ENCODE data around the gene VEZT.
A peak's percentile ranks its signal among the peaks of the same experiment; 100 is the strongest.
"Not testable (repeated sequence)": the region's sequence is repeated elsewhere in the genome, so short reads cannot be mapped to it uniquely, and the experiment has no call there.

VEZT gene

GRCh38 chr12:95185072-95185471, 32.5 kb upstream of the VEZT start:
- Histone ChIP-seq H3K9ac (ENCODE audit: low read length) (no peak overlapping the region), H3K4me3 (ENCODE audit: low read length) (no peak overlapping the region), H3K9me3 (ENCODE audit: control insufficient read depth, low read length) (no peaks in the 10 kb centered on the region), H3K36me3 (ENCODE audit: control insufficient read depth, insufficient read depth, low read length, severe bottlenecking) (no peaks in the 10 kb centered on the region), H3K4me1 (ENCODE audit: control insufficient read depth, insufficient read depth, low read length) (no peaks in the 10 kb centered on the region), H3K27me3 (replicated peaks; ENCODE audit: control insufficient read depth, insufficient read depth, low read length) (no peaks in the 10 kb centered on the region)
- no peak for DNase-seq (ENCODE audit: low read depth)

GRCh38 chr12:95185854-95186253, 31.8 kb upstream of the VEZT start:
- no peaks in the 10 kb centered on the region for H3K4me1 ChIP-seq (ENCODE audit: control insufficient read depth, insufficient read depth, low read length)
- no peak for DNase-seq (ENCODE audit: low read depth)
- no peak overlapping the region for H3K9ac ChIP-seq (ENCODE audit: low read length)
- no peak overlapping the region for H3K4me3 ChIP-seq (ENCODE audit: low read length)
- no peaks in the 10 kb centered on the region for H3K36me3 ChIP-seq (ENCODE audit: control insufficient read depth, insufficient read depth, low read length, severe bottlenecking)
- H3K9me3 ChIP-seq (ENCODE audit: control insufficient read depth, low read length): no peaks in the 10 kb centered on the region
- no peaks in the 10 kb centered on the region for H3K27me3 ChIP-seq (replicated peaks; ENCODE audit: control insufficient read depth, insufficient read depth, low read length)

- Histone ChIP-seq H3K27me3 (replicated peaks; ENCODE audit: control insufficient read depth, insufficient read depth, low read length) (no peaks in the 10 kb centered on the region), H3K4me1 (ENCODE audit: control insufficient read depth, insufficient read depth, low read length) (peaks cover 2% of the 10 kb centered on the region), H3K9me3 (ENCODE audit: control insufficient read depth, low read length) (no peaks in the 10 kb centered on the region), H3K36me3 (ENCODE audit: control insufficient read depth, insufficient read depth, low read length, severe bottlenecking) (no peaks in the 10 kb centered on the region), H3K9ac (ENCODE audit: low read length) (no peak overlapping the region), H3K4me3 (ENCODE audit: low read length) (no peak overlapping the region)
- no peak for DNase-seq (ENCODE audit: low read depth)
These were observed 29.7 kb upstream of the VEZT start for GRCh38 chr12:95187865-95188415.

- Histone ChIP-seq H3K9me3 (ENCODE audit: control insufficient read depth, low read length) (no peaks in the 10 kb centered on the region), H3K4me1 (ENCODE audit: control insufficient read depth, insufficient read depth, low read length) (peaks cover 3% of the 10 kb centered on the region), H3K27me3 (replicated peaks; ENCODE audit: control insufficient read depth, insufficient read depth, low read length) (no peaks in the 10 kb centered on the region), H3K36me3 (ENCODE audit: control insufficient read depth, insufficient read depth, low read length, severe bottlenecking) (no peaks in the 10 kb centered on the region), H3K4me3 (ENCODE audit: low read length) (no peak overlapping the region), H3K9ac (ENCODE audit: low read length) (no peak overlapping the region)
- DNase-seq (ENCODE audit: low read depth): no peak
These were observed 26.4 kb upstream of the VEZT start for GRCh38 chr12:95191060-95191696.

- H3K9ac ChIP-seq (ENCODE audit: low read length): no peak overlapping the region
- peaks cover 3% of the 10 kb centered on the region for H3K4me1 ChIP-seq (ENCODE audit: control insufficient read depth, insufficient read depth, low read length)
- no peaks in the 10 kb centered on the region for H3K9me3 ChIP-seq (ENCODE audit: control insufficient read depth, low read length)
- no peaks in the 10 kb centered on the region for H3K27me3 ChIP-seq (replicated peaks; ENCODE audit: control insufficient read depth, insufficient read depth, low read length)
- DNase-seq (ENCODE audit: low read depth): no peak
- H3K4me3 ChIP-seq (ENCODE audit: low read length): no peak overlapping the region
- H3K36me3 ChIP-seq (ENCODE audit: control insufficient read depth, insufficient read depth, low read length, severe bottlenecking): no peaks in the 10 kb centered on the region
These were observed 25.3 kb upstream of the VEZT start for GRCh38 chr12:95192271-95192670.

- no peaks in the 10 kb centered on the region for H3K36me3 ChIP-seq (ENCODE audit: control insufficient read depth, insufficient read depth, low read length, severe bottlenecking)
- no peak for DNase-seq (ENCODE audit: low read depth)
- H3K4me1 ChIP-seq (ENCODE audit: control insufficient read depth, insufficient read depth, low read length): peaks cover 3% of the 10 kb centered on the region
These were observed 24.5 kb upstream of the VEZT start for GRCh38 chr12:95193139-95193538.

GRCh38 chr12:95195122-95195521, 22.5 kb upstream of the VEZT start:
- no peaks in the 10 kb centered on the region for H3K27me3 ChIP-seq (replicated peaks; ENCODE audit: control insufficient read depth, insufficient read depth, low read length)
- H3K4me1 ChIP-seq (ENCODE audit: control insufficient read depth, insufficient read depth, low read length): peaks cover 4% of the 10 kb centered on the region
- no peak for DNase-seq (ENCODE audit: low read depth)
- no peak overlapping the region for H3K4me3 ChIP-seq (ENCODE audit: low read length)
- no peak overlapping the region for H3K9ac ChIP-seq (ENCODE audit: low read length)
- H3K9me3 ChIP-seq (ENCODE audit: control insufficient read depth, low read length): no peaks in the 10 kb centered on the region
- no peaks in the 10 kb centered on the region for H3K36me3 ChIP-seq (ENCODE audit: control insufficient read depth, insufficient read depth, low read length, severe bottlenecking)

More at GRCh38 chr12:95193139-95193538, 24.5 kb upstream of the VEZT start:
- Histone ChIP-seq H3K9me3 (ENCODE audit: control insufficient read depth, low read length) (no peaks in the 10 kb centered on the region), H3K27me3 (replicated peaks; ENCODE audit: control insufficient read depth, insufficient read depth, low read length) (no peaks in the 10 kb centered on the region), H3K9ac (ENCODE audit: low read length) (no peak overlapping the region), H3K4me3 (ENCODE audit: low read length) (no peak overlapping the region)

GRCh38 chr12:95196875-95197569, 20.6 kb upstream of the VEZT start:
- DNase-seq (ENCODE audit: low read depth); H3K4me3 ChIP-seq (ENCODE audit: low read length); H3K9me3 ChIP-seq (ENCODE audit: control insufficient read depth, low read length); H3K36me3 ChIP-seq (ENCODE audit: control insufficient read depth, insufficient read depth, low read length, severe bottlenecking); H3K27me3 ChIP-seq (replicated peaks; ENCODE audit: control insufficient read depth, insufficient read depth, low read length); H3K9ac ChIP-seq (ENCODE audit: low read length): not testable (repeated sequence)
- peaks cover 18% of the 10 kb centered on the region for H3K4me1 ChIP-seq (ENCODE audit: control insufficient read depth, insufficient read depth, low read length)

GRCh38 chr12:95197636-95198035, 20.0 kb upstream of the VEZT start:
- H3K4me1 ChIP-seq (ENCODE audit: control insufficient read depth, insufficient read depth, low read length): peaks cover 21% of the 10 kb centered on the region
- no peak for DNase-seq (ENCODE audit: low read depth)
- H3K9me3 ChIP-seq (ENCODE audit: control insufficient read depth, low read length): no peaks in the 10 kb centered on the region
- H3K4me3 ChIP-seq (ENCODE audit: low read length): no peak overlapping the region
- no peaks in the 10 kb centered on the region for H3K36me3 ChIP-seq (ENCODE audit: control insufficient read depth, insufficient read depth, low read length, severe bottlenecking)
- H3K27me3 ChIP-seq (replicated peaks; ENCODE audit: control insufficient read depth, insufficient read depth, low read length): no peaks in the 10 kb centered on the region
- no peak overlapping the region for H3K9ac ChIP-seq (ENCODE audit: low read length)

- no peaks in the 10 kb centered on the region for H3K9me3 ChIP-seq (ENCODE audit: control insufficient read depth, low read length)
- no peak overlapping the region for H3K4me3 ChIP-seq (ENCODE audit: low read length)
- DNase-seq (ENCODE audit: low read depth): no peak
- H3K4me1 ChIP-seq (ENCODE audit: control insufficient read depth, insufficient read depth, low read length): peaks cover 31% of the 10 kb centered on the region
- H3K9ac ChIP-seq (ENCODE audit: low read length): no peak overlapping the region
- H3K27me3 ChIP-seq (replicated peaks; ENCODE audit: control insufficient read depth, insufficient read depth, low read length): no peaks in the 10 kb centered on the region
- H3K36me3 ChIP-seq (ENCODE audit: control insufficient read depth, insufficient read depth, low read length, severe bottlenecking): no peaks in the 10 kb centered on the region
These were observed 18.7 kb upstream of the VEZT start for GRCh38 chr12:95198914-95199313.

- Histone ChIP-seq H3K4me3 (ENCODE audit: low read length) (peak overlapping the region; percentile 60), H3K27me3 (replicated peaks; ENCODE audit: control insufficient read depth, insufficient read depth, low read length) (no peaks in the 10 kb centered on the region), H3K9me3 (ENCODE audit: control insufficient read depth, low read length) (no peaks in the 10 kb centered on the region), H3K9ac (ENCODE audit: low read length) (peak overlapping the region; percentile 55), H3K4me1 (ENCODE audit: control insufficient read depth, insufficient read depth, low read length) (peaks cover 45% of the 10 kb centered on the region), H3K36me3 (ENCODE audit: control insufficient read depth, insufficient read depth, low read length, severe bottlenecking) (no peaks in the 10 kb centered on the region)
- DNase-seq (ENCODE audit: low read depth): no peak
These were observed 17.3 kb upstream of the VEZT start for GRCh38 chr12:95200128-95200894.

All from adipocyte (in vitro differentiated cells).